Activated CD4-positive, alpha-beta T cell treated with anti-CD3 and anti-CD28 coated beads, Interleukin-2, amount 10 ng/mL, durations not matched to agents 24 days and 14 days (primary cell): ENCODE results near the gene CDYL. TPM values are rescaled to one million over a fixed set of nuclear protein-coding genes. Genes with fewer than 3 reads are reported as not detected.
"Not testable (repeated sequence)": the region's sequence is repeated elsewhere in the genome, so short reads cannot be mapped to it uniquely, and the experiment has no call there.

Experiments used
- DNase-seq: peaks from one replicate; pipeline ENCODE4 v3.0.0; 2022
- H3K27ac Mint-ChIP-seq: one replicate; pipeline ENCODE4 v1.8.0; 2022; ENCODE audit warnings: mild to moderate bottlenecking, mixed read lengths
- H3K27me3 Mint-ChIP-seq: one replicate; pipeline ENCODE4 v1.8.0; 2022; ENCODE audit warnings: mixed read lengths
- H3K36me3 Mint-ChIP-seq: one replicate; pipeline ENCODE4 v1.8.0; 2022; ENCODE audit warnings: low read depth, mild to moderate bottlenecking, mixed read lengths
- H3K4me1 Mint-ChIP-seq: one replicate; pipeline ENCODE4 v1.8.0; 2021; ENCODE audit warnings: mixed read lengths
- H3K4me3 Mint-ChIP-seq: one replicate; pipeline ENCODE4 v1.8.0; 2022; ENCODE audit warnings: mild to moderate bottlenecking, moderate library complexity, mixed read lengths
- H3K9me3 Mint-ChIP-seq: one replicate; pipeline ENCODE4 v1.8.0; 2021; ENCODE audit warnings: mixed read lengths
- intact Hi-C: fragments of 100-400 bp; cut with micrococcal nuclease; formaldehyde crosslinking; loops from one replicate; pipeline ENCODE4 v1.15.1; 2023
- total RNA-seq: library from RNA; stranded (reverse); gene quantifications from 2 replicates; pipeline ENCODE4 v1.2.3, GENCODE V29; 2022

The CDYL gene
- total RNA-seq, 1 donor from 2014 or later, result 23.4 TPM

DNA sequence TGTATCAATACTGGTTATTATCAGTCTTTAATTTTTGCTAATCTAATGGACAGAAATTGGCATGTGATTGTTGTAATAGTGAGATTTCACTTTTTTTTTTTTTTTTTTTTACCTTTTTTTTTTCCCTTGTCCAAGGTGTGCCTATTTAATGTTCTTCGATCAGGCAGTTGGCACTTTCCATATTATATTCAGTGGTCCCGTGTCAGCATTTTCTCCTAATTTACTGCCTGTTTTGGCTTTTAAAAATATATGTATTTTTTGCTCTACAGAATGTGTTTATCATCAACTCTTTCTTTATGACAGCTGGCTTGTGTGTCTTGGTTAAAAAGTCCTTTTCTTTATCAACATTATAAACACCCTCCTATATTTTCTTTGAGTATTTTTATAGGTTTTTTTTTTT is 39.4 kb downstream of the CDYL start:
- intact Hi-C loops, result no loop called here
- H3K27me3 Mint-ChIP-seq, result no peaks in the 10 kb centered on the region
- H3K36me3 Mint-ChIP-seq, result no peaks in the 10 kb centered on the region
- no peak for DNase-seq
- H3K27ac Mint-ChIP-seq, result no peak overlapping the region
- peaks cover 21% of the 10 kb centered on the region for H3K4me1 Mint-ChIP-seq
- no peaks in the 10 kb centered on the region for H3K9me3 Mint-ChIP-seq
- no peak overlapping the region for H3K4me3 Mint-ChIP-seq

DNA sequence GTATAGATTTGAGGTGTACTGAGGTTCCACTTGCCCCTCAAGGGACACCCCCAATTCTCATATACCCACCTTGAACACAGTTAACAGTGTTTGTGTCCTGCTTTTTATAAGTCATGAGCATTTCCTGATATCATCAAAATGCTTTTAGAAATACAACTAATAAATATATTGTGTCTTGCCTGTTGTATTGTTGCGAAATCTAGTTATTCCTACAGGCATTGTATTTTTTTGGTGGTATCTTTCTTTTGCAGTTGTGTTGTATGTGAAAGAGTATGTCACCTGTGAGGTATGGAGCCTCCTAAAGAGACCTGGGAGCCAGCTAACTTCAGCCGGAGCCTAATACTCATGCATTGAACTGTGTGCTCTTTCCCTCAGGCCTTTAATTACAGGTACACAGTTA is 40.7 kb downstream of the CDYL start:
- no peaks in the 10 kb centered on the region for H3K9me3 Mint-ChIP-seq
- H3K4me1 Mint-ChIP-seq, result peaks cover 18% of the 10 kb centered on the region
- no peaks in the 10 kb centered on the region for H3K36me3 Mint-ChIP-seq
- no peak overlapping the region for H3K4me3 Mint-ChIP-seq
- no peaks in the 10 kb centered on the region for H3K27me3 Mint-ChIP-seq
- intact Hi-C loops, result no loop called here
- H3K27ac Mint-ChIP-seq, result no peak overlapping the region
- no peak for DNase-seq

DNA sequence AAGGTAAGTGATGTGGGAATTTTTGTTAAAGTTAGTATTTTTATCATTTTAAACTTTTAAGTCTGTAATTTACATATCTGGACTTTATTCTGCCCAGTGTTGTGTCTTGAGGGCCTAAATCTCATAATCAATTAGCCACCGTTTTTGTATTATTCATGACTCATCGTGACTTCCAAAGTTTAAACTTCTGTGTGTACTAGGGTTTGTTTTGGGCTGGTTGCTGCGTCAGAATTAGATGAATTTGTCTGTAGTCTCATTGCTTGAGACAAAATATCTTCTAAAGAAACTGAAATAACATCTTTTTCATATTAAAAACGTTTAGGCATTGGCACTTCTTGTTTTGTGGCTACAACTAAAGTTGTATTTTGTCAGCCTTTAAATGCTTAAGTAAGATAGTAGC is 41.3 kb downstream of the CDYL start:
- no peak for DNase-seq
- Mint-ChIP-seq H3K9me3 (no peaks in the 10 kb centered on the region), H3K4me1 (peaks cover 14% of the 10 kb centered on the region), H3K36me3 (no peaks in the 10 kb centered on the region), H3K27ac (no peak overlapping the region), H3K27me3 (no peaks in the 10 kb centered on the region), H3K4me3 (no peak overlapping the region)
- intact Hi-C loops, result no loop called here

DNA sequence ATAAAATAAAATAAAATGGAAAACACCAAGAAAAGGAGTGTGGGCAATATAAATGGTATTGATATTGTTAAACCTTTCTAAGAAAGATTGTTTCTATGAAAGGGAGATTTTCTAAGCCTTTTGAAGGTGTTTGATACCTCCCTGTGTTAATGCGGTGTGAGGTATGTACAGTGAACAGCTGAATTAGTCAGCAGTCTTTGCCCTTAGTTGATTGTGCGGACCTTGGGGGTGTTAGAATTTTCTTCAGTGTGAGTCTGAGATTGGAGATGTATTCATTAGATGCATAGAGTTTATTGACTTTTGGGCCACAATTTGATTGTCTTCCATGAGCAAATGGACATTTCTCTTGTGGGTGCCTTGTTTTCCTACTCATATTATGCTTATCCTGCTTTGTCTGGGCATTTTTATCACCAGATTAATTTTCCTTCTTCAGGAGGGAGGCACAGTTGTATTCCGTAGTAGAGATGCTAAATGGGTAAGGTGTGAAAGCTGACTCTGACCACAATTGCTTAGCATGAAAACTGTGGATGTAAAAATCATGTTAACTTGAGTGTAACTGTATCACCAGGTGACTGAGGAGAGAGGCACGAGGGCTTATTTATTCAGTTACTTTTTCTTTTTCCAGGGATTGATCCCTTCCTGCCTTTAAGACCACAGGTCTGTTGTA is 42.2 kb downstream of the CDYL start:
- intact Hi-C loops, result no loop called here

DNA sequence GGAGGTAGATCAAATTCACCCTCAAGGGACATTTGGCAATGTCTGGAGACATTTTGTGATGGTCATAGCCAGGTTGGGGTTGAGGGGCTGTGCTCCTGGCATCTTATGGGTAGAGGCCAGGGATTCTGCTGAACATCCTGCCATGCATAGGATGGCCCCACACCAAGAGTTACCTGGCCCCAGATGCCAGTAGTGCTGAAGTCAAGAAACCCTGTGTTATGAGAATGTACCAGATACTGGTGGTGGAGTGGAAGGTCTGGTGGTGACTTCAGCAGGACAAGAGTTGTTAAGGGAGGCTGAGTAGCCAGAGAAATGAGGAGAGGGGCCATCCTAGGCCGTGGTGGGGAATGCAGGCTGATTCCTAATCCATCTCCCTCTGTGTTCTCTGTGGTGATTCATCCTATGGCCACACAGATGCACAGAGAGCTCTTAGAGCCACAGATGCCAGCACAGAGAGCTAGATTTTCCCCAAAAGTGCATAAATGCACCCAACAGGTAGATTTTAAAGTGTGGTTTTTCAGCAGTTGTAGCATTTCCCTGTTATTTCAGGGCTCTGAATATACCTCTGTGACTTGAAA is 43.6 kb downstream of the CDYL start:
- Mint-ChIP-seq H3K27me3 (no peaks in the 10 kb centered on the region), H3K4me1 (peaks cover 7% of the 10 kb centered on the region), H3K4me3 (no peak overlapping the region), H3K9me3 (no peaks in the 10 kb centered on the region), H3K36me3 (no peaks in the 10 kb centered on the region), H3K27ac (no peak overlapping the region)
- intact Hi-C loops, result no loop called here
- DNase-seq, result no peak

More for the DNA sequence above, 42.2 kb downstream of the CDYL start:
- peaks cover 14% of the 10 kb centered on the region for H3K4me1 Mint-ChIP-seq
- H3K36me3 Mint-ChIP-seq, result no peaks in the 10 kb centered on the region
- no peak overlapping the region for H3K27ac Mint-ChIP-seq
- H3K9me3 Mint-ChIP-seq, result no peaks in the 10 kb centered on the region
- no peak for DNase-seq
- H3K27me3 Mint-ChIP-seq, result no peaks in the 10 kb centered on the region
- H3K4me3 Mint-ChIP-seq, result no peak overlapping the region

DNA sequence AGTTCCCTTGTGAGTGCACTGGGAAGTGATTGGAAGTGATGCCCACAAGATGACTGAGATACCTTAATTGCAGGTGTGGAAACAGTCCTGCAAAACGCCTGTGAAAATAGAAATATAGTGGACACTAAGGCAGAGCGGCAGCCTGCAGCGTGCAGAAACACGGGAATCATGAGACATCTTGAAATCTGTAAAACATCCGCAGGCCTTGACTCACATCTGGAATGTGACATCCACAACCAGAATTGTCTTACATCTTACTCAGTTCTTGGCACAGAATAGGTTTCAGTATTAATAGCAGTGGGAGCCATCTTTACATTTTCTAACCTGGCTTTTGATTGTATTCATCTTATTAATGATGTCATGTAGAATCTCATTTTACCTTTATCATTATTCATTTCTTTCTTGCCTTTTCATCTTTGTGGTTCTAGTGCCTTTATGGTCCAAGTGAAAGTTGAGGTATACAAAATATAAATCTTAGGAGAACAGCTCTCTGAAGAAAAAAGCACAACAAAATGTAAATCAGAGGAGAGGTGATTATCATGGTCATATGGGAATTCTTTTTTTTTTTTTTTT is 44.6 kb downstream of the CDYL start:
- Mint-ChIP-seq H3K4me1 (peaks cover 7% of the 10 kb centered on the region), H3K36me3 (no peaks in the 10 kb centered on the region), H3K9me3 (no peaks in the 10 kb centered on the region), H3K27me3 (no peaks in the 10 kb centered on the region), H3K27ac (no peak overlapping the region), H3K4me3 (no peak overlapping the region)
- DNase-seq, result no peak
- intact Hi-C loops, result no loop called here

DNA sequence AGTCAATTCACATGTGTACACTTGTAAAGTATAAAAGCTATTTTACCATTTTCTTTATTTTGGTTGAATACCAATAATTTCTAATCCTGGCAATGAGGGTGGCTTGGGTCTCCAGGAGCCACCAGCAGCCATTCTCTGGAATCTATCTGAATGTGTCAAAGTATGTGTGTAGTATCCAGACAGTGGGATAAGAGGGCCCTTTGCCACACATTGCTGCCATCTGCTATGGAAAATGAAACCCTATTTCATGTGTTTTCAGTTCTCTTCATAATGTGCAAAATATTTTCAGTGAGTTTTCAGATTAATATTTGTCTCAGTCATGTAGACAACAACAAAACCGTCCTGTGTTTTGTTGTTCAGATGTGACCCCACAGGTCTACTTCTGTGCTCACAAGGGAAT is 46.3 kb downstream of the CDYL start:
- Mint-ChIP-seq H3K27me3 (no peaks in the 10 kb centered on the region), H3K36me3 (no peaks in the 10 kb centered on the region), H3K4me1 (peaks cover 7% of the 10 kb centered on the region), H3K9me3 (peaks cover 6% of the 10 kb centered on the region), H3K27ac (no peak overlapping the region), H3K4me3 (no peak overlapping the region)
- intact Hi-C loops, result no loop called here
- no peak for DNase-seq

DNA sequence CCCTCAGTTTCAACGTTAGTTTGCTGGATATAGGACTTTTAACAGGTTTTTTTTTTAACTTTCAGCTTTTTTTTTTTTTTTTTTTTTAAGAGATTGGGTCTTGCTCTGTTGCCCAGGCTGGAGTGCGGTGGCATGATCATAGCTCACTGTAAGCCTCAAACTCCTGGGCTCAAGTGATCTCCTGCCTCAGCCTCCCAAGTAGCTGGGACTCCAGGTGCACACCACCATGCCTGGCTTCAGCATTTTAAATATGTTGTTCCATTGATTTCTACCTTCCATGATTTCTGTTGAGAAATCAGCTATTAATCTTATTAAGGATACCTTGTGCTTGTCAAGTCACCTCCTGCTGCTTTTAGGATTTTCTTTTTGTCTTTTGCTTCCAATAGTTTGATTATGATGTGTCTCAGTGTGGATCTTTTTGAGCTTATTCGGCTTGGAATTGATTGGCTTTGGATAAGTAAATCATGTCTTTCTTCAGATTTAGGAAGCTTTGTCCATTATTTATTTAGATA is 52.0 kb downstream of the CDYL start:
- peaks cover 12% of the 10 kb centered on the region for H3K9me3 Mint-ChIP-seq
- H3K27ac Mint-ChIP-seq, result no peak overlapping the region
- H3K27me3 Mint-ChIP-seq, result no peaks in the 10 kb centered on the region
- no peak for DNase-seq
- intact Hi-C loops, result no loop called here
- no peak overlapping the region for H3K4me3 Mint-ChIP-seq
- no peaks in the 10 kb centered on the region for H3K4me1 Mint-ChIP-seq
- H3K36me3 Mint-ChIP-seq, result peaks cover 3% of the 10 kb centered on the region

DNA sequence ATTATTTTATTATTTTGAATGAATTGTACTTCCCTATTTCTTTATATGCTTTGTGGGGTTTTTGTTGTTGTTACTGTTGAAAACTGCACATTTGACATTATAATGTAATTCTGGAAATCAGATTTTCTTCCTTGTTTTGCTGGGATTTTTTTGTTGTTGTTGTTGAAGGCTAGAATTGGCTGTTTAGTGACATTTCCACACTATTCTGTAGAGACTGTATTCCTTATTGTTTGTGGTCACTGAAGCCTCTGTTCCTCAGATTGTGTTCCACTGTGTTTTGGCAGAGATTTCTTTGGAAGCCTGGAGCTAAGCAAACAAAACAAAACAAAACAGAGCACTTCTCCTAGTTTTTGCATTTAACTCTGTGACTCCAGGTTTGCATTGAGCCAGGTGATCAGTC is 52.9 kb downstream of the CDYL start:
- Mint-ChIP-seq H3K9me3 (peaks cover 12% of the 10 kb centered on the region), H3K36me3 (peaks cover 3% of the 10 kb centered on the region), H3K27ac (no peak overlapping the region), H3K4me1 (no peaks in the 10 kb centered on the region), H3K27me3 (no peaks in the 10 kb centered on the region), H3K4me3 (no peak overlapping the region)
- intact Hi-C loops, result no loop called here
- DNase-seq, result no peak

DNA sequence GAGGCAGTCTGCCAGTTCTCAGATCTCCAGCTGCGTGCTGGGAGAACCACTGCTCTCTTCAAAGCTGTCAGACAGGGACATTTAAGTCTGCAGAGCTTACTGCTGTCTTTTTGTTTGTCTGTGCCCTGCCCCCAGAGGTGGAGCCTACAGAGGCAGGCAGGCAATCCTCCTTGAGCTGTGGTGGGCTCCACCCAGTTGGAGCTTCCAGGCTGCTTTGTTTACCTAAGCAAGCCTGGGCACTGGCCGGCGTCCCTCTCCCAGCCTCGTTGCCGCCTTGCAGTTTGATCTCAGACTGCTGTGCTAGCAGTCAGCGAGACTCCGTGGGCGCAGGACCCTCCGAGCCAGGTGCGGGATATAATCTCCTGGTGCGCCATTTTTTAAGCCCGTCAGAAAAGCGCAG is 59.3 kb downstream of the CDYL start:
- H3K27me3 Mint-ChIP-seq, H3K27ac Mint-ChIP-seq, H3K4me3 Mint-ChIP-seq, intact Hi-C loops, DNase-seq: not testable (repeated sequence)
- Mint-ChIP-seq H3K4me1 (peaks cover 11% of the 10 kb centered on the region), H3K9me3 (peaks cover 15% of the 10 kb centered on the region), H3K36me3 (peaks cover 12% of the 10 kb centered on the region)

DNA sequence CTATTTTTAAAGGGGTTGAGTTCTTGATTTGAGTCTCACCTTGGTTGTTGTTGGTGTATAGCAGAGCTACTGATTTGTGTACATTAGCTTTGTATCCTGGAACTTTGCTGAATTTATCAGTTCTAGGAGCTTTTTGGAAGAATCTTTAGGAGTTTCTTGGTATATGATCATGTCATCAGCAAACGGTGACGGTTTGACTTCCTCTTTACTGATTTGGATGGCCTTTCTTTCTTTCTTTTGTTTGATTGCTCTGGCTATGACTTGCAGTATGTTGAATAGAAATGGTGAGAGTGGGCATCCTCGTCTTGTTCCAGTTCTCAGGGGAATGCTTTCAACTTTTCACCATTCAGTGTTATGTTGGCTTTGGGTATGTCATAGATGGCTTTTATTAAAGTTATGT is 64.0 kb downstream of the CDYL start:
- peaks cover 15% of the 10 kb centered on the region for H3K36me3 Mint-ChIP-seq
- intact Hi-C loops, result no loop called here

DNA sequence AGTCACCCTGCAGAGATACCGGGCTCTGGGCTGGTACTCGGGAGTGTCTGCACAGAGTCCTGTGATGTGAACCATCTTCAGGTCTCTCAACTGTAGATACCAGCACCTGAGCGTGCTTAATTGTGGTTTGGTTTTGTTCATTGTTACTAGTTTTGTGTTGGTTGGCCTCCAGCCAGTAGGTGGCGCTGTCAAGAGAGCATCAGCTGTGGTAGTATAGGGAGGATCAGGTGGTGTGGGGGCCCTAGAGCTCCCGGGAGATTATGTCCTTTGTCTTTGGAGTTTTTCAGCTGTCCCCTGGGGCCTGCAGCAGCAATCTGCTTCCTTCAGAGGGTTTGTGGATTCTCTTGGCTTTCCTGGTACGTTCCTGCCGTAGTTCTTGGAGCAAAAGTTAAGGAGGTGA is 67.9 kb downstream of the CDYL start:
- Mint-ChIP-seq H3K4me1 (peaks cover 14% of the 10 kb centered on the region), H3K36me3 (peaks cover 8% of the 10 kb centered on the region), H3K4me3 (no peak overlapping the region), H3K27ac (no peak overlapping the region), H3K27me3 (no peaks in the 10 kb centered on the region), H3K9me3 (peaks cover 25% of the 10 kb centered on the region)
- no peak for DNase-seq
- intact Hi-C loops, result no loop called here

More for the DNA sequence above, 64.0 kb downstream of the CDYL start:
- DNase-seq, result no peak
- no peak overlapping the region for H3K4me3 Mint-ChIP-seq
- H3K27ac Mint-ChIP-seq, result no peak overlapping the region
- peaks cover 18% of the 10 kb centered on the region for H3K4me1 Mint-ChIP-seq
- H3K27me3 Mint-ChIP-seq, result no peaks in the 10 kb centered on the region
- H3K9me3 Mint-ChIP-seq, result peaks cover 33% of the 10 kb centered on the region

DNA sequence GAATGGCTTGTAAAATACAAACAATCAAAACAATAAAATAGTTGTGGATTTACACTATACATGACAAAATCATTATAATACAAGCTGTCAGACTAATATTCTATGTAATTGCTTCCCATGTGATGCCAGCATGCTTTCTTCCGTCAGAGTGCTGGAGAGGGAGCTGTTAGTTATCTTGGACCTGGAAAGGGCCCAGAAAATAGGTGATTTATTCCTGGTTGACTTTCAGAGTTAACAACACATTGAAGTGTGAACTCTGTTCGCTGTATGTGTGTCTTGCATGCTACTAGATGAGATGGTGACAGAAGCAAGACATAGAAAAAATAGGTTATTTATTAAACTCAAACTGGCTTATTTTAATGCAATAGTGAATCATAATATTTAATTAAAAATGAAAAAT is 70.2 kb downstream of the CDYL start:
- H3K4me1 Mint-ChIP-seq, result peaks cover 3% of the 10 kb centered on the region
- H3K36me3 Mint-ChIP-seq, result peaks cover 2% of the 10 kb centered on the region
- no peaks in the 10 kb centered on the region for H3K27me3 Mint-ChIP-seq
- H3K9me3 Mint-ChIP-seq, result peaks cover 10% of the 10 kb centered on the region
- H3K27ac Mint-ChIP-seq, result no peak overlapping the region
- intact Hi-C loops, result no loop called here
- no peak for DNase-seq
- no peak overlapping the region for H3K4me3 Mint-ChIP-seq

DNA sequence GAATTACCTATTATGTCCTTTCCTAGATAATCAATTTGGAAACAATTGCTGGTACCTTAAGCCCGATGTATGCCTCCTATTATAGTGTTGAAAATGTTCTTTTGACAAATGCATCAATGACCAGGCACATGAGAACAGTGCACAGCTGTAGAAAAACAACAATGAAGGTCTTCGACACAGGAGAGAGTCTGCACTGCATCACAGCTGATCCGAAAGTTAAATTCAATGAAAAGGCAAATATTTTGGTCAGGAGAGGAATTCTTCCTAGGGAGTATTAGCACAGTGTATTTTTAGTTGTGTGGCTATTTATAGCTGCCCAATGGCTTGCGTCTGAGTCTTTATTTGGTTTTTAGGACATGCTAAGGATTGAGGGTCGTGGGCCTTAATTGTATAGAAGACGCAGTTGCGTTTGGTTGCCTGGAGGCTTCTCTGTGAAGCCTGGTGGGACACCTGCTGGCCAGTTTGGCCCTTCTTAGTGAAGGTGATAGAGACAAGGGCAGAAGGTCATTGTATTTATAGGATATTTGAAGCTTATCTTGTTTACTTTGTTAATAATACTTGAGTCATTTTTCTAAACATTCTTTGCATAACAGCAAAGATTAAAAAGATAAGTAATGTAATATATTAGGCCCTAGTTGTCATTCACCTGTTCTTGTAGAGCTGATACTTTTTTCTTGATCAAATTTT is 72.3 kb downstream of the CDYL start:
- intact Hi-C loops, result no loop called here
- Mint-ChIP-seq H3K27ac (no peak overlapping the region), H3K4me3 (no peak overlapping the region), H3K9me3 (peaks cover 3% of the 10 kb centered on the region), H3K36me3 (peaks cover 4% of the 10 kb centered on the region), H3K4me1 (peaks cover 3% of the 10 kb centered on the region), H3K27me3 (no peaks in the 10 kb centered on the region)
- DNase-seq, result no peak
